Endothelial cell of umbilical vein (primary cell): ENCODE measurements around the gene LRRD1. TPM values are rescaled to one million over a fixed set of nuclear protein-coding genes. Genes with fewer than 3 reads are reported as not detected.
"Not testable (repeated sequence)": the region's sequence is repeated elsewhere in the genome, so short reads cannot be mapped to it uniquely, and the experiment has no call there.

Experiments
- BruUV-seq: library from RNA; stranded (reverse); fragments of 400-500 nt; replicated peaks from 2 replicates; lab custom pipeline; 2021; lab: Mats Ljungman, UMichigan
- CTCF ChIA-PET: fragments of 300-600, 350-600 bp; sonication (Branson Sonifier 250); formaldehyde crosslinking; loops from one replicate; lab custom pipeline; 2021; ENCODE audit warnings: antibody characterized with exemption, inconsistent platforms; lab: Charles Lee
- POLR2A ChIA-PET: fragments of 300-600, 350-600 bp; sonication (Branson Sonifier 250); formaldehyde crosslinking; loops from one replicate; lab custom pipeline; 2021; ENCODE audit warnings: antibody characterized with exemption, inconsistent platforms; lab: Charles Lee
- DNase-seq: peaks from one replicate; pipeline ENCODE4 v3.0.0-alpha.2; 2011; ENCODE audit warnings: low read depth, low spot score
- FAIRE-seq: peaks from 2 replicates; lab custom pipeline; 2011; peaks lifted over from hg19 to GRCh38; lab: Jason Lieb, UNC
- H2AFZ ChIP-seq: 2 replicates; pipeline ENCODE4 v1.6.0; 2012; ENCODE audit warnings: low read depth, low read length, control low read depth, inconsistent platforms
- H3K27ac ChIP-seq: 2 replicates; pipeline ENCODE4 v1.5.1; 2011; ENCODE audit warnings: low read depth, mild to moderate bottlenecking, control low read depth, low read length, moderate library complexity; ENCODE audit not compliant: insufficient read depth
- H3K27me3 ChIP-seq, 2 experiments: 2 replicates each; pipeline versions ENCODE4 v1.6.0 to v1.6.1; 2011; ENCODE audit warnings: low read length in 2 of 2, mixed read lengths in 1 of 2; ENCODE audit not compliant: control insufficient read depth in 2 of 2, insufficient read depth in 2 of 2
- H3K36me3 ChIP-seq, 2 experiments: 2 replicates in 1 of 2; 3 replicates in 1 of 2; pipeline ENCODE4 v1.5.1; 2011; ENCODE audit warnings: low read length in 2 of 2, mild to moderate bottlenecking in 1 of 2, moderate library complexity in 1 of 2; ENCODE audit not compliant: control insufficient read depth in 2 of 2, insufficient read depth in 2 of 2; ENCODE audit errors: extremely low read depth in 1 of 2
- H3K4me1 ChIP-seq: 3 replicates; pipeline ENCODE4 v1.5.1; 2011; ENCODE audit warnings: mild to moderate bottlenecking, low read length; ENCODE audit not compliant: control insufficient read depth, insufficient read depth; ENCODE audit errors: extremely low read depth
- H3K4me2 ChIP-seq: 2 replicates; pipeline ENCODE4 v1.6.1; 2011; ENCODE audit warnings: low read length, control low read depth, mixed read lengths; ENCODE audit not compliant: insufficient read depth
- H3K4me3 ChIP-seq, 3 experiments: fragments of 200-600 bp in 1 of 3; sonication (generic), shearing (Covaris generic) in 1 of 3; replicated peaks in 1 of 3; 2 replicates each; pipeline ENCODE4 v1.5.1; 2011 to 2016; ENCODE audit warnings: control low read depth in 3 of 3, low read length in 3 of 3, mild to moderate bottlenecking in 2 of 3, inconsistent platforms in 1 of 3, low read depth in 1 of 3, moderate library complexity in 1 of 3; ENCODE audit not compliant: insufficient read depth in 1 of 3
- H3K79me2 ChIP-seq: 2 replicates; pipeline ENCODE4 v1.6.0; 2012; ENCODE audit warnings: low read length, inconsistent platforms; ENCODE audit not compliant: control insufficient read depth, insufficient read depth
- H3K9ac ChIP-seq: replicated peaks from 2 replicates; pipeline ENCODE3; 2011; ENCODE audit warnings: low read length, control low read depth; ENCODE audit not compliant: insufficient read depth; ENCODE audit errors: extremely low read depth
- H3K9me1 ChIP-seq: replicated peaks from 3 replicates; pipeline ENCODE4 v1.6.0; 2011; ENCODE audit warnings: mild to moderate bottlenecking, low read length; ENCODE audit not compliant: control insufficient read depth, insufficient read depth; ENCODE audit errors: extremely low read depth
- H3K9me3 ChIP-seq: replicated peaks from 2 replicates; pipeline ENCODE4 v1.5.1; 2012; ENCODE audit warnings: low read length, inconsistent platforms; ENCODE audit not compliant: control insufficient read depth, insufficient read depth
- H4K20me1 ChIP-seq: replicated peaks from 2 replicates; pipeline ENCODE3; 2011; ENCODE audit warnings: mild to moderate bottlenecking, low read length; ENCODE audit not compliant: control insufficient read depth, insufficient read depth; ENCODE audit errors: extremely low read depth
- EZH2 ChIP-seq: IDR thresholded peaks from 2 replicates; pipeline ENCODE4 v1.6.1; 2012; ENCODE audit warnings: borderline replicate concordance, low read depth, mild to moderate bottlenecking, moderate library complexity, low read length, inconsistent platforms; ENCODE audit not compliant: severe bottlenecking
- dilution Hi-C: fragments of 300-500 bp; cut with MboI; formaldehyde crosslinking; loops from one replicate; pipeline ENCODE4 v1.15.0; 2019; ENCODE audit warnings: low sequenced_read_pairs; ENCODE audit not compliant: extremely low pct_ligation_motif_present
- intact Hi-C: fragments of 100-400 bp; cut with micrococcal nuclease; formaldehyde crosslinking; loops from one replicate; pipeline ENCODE4 v1.10.0; 2022
- polyA plus RNA-seq, 4 experiments: library from polyadenylated mRNA; depleted of rRNA in 3 of 4; stranded (reverse) in 3 of 4; unstranded in 1 of 4; fragments of >200 nt; gene quantifications; 2 replicates each; pipeline versions ENCODE4 v1.2.1 to v1.2.3, GENCODE V29; 2011 to 2012; ENCODE audit warnings: missing spikeins in 1 of 4
- total RNA-seq: library from RNA; stranded (reverse); gene quantifications from 2 replicates; pipeline ENCODE4 v1.2.3, GENCODE V29; 2021

Gene LRRD1
- total and polyA plus RNA-seq, 2 donors (not counting 3 experiments of a cell fraction or from before 2014, with no cell fraction given) = 0.03 to 0.46 TPM

- Histone ChIP-seq H2AFZ (no peak overlapping the region), H3K27me3 (no peaks in the 10 kb centered on the region), H3K79me2 (no peaks in the 10 kb centered on the region), H3K36me3 (no peaks in the 10 kb centered on the region), H3K27ac (no peak overlapping the region), H3K9me3 (peaks cover 2% of the 10 kb centered on the region), H3K9ac (no peak overlapping the region), H3K4me1 (no peaks in the 10 kb centered on the region), H3K4me3 (no peak overlapping the region), H3K9me1 (no peaks in the 10 kb centered on the region), H3K4me2 (no peak overlapping the region), H4K20me1 (no peaks in the 10 kb centered on the region)
- dilution Hi-C loops = no loop called here
- POLR2A ChIA-PET = no interaction called here
- TF ChIP-seq EZH2 = no peak
- CTCF ChIA-PET = no interaction called here
- intact Hi-C loops = no loop called here
- FAIRE-seq (no peak), DNase-seq (no peak)
- BruUV-seq = no TSS peak
Observed at GRCh38 chr7:92192326-92192725, 13.4 kb upstream of the LRRD1 start.

- H3K4me2 ChIP-seq, CTCF ChIA-PET, intact Hi-C loops, FAIRE-seq, H3K9me1 ChIP-seq, H3K27ac ChIP-seq, H3K9ac ChIP-seq, POLR2A ChIA-PET, H3K4me3 ChIP-seq, dilution Hi-C loops, BruUV-seq, DNase-seq, H4K20me1 ChIP-seq, H3K4me1 ChIP-seq, H3K9me3 ChIP-seq, H3K36me3 ChIP-seq, H3K79me2 ChIP-seq, H3K27me3 ChIP-seq, H2AFZ ChIP-seq: not testable (repeated sequence)
Observed at GRCh38 chr7:92189246-92189645, 10.3 kb upstream of the LRRD1 start.

GRCh38 chr7:92184294-92184693, 5.4 kb upstream of the LRRD1 start:
- H3K27ac ChIP-seq, H3K9me3 ChIP-seq, POLR2A ChIA-PET, H3K79me2 ChIP-seq, BruUV-seq, H2AFZ ChIP-seq, H3K9me1 ChIP-seq, dilution Hi-C loops, DNase-seq, FAIRE-seq, H3K9ac ChIP-seq, CTCF ChIA-PET, H3K4me2 ChIP-seq, H3K27me3 ChIP-seq, H4K20me1 ChIP-seq, H3K4me1 ChIP-seq, intact Hi-C loops, H3K36me3 ChIP-seq, H3K4me3 ChIP-seq: not testable (repeated sequence)
